Islet of Langerhans (tissue), 1 donor: Measurements from ENCODE around the gene ACVR1B.

Experiments used
- FAIRE-seq: peaks from one replicate; lab custom pipeline; 2011; peaks lifted over from hg19 to GRCh38; lab: Jason Lieb, UNC

The ACVR1B gene

GRCh38 chr12:52023182-52023975 lies 71.9 kb downstream of the ACVR1B start:
- FAIRE-seq, result no peak

- FAIRE-seq, result no peak
Measured at GRCh38 chr12:52023976-52024688, 72.6 kb downstream of the ACVR1B start.

GRCh38 chr12:52024845-52025230 lies 73.3 kb downstream of the ACVR1B start:
- FAIRE-seq, result no peak

- FAIRE-seq, result no peak
Measured at GRCh38 chr12:52026263-52026662, 74.8 kb downstream of the ACVR1B start.

DNA sequence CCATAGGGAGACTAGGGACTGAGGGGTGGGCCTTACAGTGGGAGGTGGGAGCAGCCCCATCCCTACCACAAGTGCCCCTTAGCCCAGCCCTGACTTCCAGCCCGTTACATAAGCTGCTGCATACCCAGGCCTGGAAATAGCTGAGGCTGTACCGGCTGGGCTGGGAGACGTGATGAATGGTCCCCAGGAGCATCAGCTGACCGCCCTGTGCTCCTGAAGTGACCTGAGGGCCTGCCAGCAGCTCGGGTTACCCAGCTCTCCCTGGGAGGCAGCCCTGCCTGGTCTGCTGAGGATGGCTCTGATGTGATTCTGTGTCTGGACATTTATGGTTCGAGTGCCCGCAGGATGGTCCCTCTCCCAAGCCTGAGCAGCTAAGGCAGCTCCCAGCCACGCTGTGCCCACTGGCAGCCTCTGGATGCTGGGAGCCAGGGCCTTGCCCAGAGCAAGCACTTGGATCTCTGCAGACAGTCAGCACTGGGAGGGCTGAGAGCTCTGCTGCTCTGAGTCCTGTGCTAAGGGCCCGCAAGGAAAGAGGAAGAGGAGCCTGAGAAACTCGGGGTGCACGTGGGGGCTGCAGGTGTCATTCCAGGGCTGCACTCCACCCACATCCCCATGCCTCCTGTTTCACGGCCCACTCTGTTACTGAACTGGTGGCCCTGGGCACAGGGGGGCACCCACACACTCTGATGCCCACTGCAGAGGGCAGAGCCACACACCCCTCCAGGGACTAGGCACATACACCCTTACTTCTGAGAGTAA lies 75.8 kb downstream of the ACVR1B start:
- no peak for FAIRE-seq

DNA sequence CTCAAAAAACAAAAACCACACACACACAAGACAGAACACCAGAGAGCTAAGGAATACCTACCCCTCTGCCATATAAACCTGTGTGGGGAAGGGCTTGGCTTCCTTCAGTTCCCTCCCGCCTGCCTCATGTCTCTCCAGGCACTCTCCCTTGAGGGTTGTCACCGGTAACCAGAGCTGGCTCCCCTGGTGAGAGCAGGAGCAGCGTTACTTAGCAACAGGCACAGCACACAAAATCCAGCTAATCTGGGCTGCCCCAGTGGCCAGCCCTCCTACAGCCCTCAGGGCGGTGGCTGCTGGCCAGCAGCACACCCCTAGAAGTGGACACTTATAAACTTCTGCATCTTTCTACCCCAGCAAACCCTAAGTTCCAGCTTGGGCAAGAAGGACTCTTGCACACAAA lies 78.2 kb downstream of the ACVR1B start:
- no peak for FAIRE-seq

DNA sequence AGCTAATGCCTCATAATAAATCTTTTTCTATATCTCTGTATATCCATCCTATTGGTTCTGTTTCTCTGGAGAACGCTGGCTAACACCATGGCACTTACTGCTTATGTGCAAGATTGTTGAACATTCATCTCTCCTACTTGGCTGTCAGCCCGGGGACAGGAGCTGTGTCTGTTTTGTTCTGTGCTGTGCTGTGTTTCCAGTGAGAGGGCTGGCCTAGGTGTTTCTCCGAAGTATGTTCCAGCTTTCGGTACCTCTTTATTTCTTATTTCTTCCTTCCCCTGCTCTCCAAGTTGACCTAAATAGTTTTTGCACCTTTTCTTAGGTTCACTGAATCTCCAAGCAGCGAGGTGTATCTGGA lies 80.9 kb downstream of the ACVR1B start:
- no peak for FAIRE-seq

- no peak for FAIRE-seq
Measured at GRCh38 chr12:52032804-52033445, 81.4 kb downstream of the ACVR1B start.

- no peak for FAIRE-seq
Measured at GRCh38 chr12:52033446-52034140, 82.1 kb downstream of the ACVR1B start.

GRCh38 chr12:52035190-52035589 lies 83.7 kb downstream of the ACVR1B start:
- no peak for FAIRE-seq

DNA sequence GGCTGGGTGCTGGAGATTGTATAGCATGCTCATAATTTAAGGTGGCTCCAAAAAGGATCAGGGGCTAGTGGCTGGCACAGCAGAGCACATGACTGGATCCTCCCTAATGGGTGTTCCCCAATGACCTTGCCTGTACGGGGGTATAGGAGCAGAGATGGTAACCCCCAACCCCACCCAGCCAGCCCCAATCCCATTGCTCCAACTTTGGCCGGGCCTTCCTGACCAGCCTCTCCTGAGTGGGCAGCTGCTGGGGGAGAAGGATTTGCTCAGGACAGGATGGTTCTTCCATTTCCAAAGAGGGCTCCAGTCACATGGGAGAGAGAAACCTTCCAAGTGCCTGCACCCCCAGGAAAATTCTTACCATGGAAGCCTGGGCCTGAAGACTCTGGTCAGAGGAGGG lies 84.4 kb downstream of the ACVR1B start:
- FAIRE-seq, result no peak

DNA sequence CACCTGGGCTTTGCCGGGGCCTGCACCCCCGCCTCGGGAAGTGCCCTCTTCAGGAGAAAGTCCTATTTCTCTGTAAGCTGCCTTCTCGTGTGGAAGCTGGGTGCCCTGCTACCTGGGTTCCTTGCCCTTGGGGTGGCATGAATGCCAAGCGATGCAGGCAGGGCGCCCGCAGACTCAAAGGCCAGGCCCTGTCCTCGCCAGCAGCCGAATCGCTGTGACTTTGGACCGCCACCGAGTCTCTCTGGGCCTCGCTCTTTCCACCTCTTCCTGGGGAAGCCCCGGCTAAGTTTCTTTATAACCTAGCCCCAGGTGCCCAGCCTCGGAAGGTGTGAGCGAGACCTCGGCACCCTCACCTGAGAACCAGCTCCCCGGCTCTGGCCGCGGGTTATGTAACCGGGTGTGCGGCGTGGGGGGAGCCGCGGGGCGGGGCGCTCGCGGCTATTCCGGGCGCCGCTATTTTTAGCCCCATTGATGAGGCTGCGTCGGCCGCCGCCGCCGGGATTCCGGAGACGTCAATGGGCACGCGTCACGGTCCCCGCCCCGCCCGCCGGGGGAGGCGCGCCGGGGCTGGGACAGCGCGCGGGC lies 85.2 kb downstream of the ACVR1B start:
- FAIRE-seq, result no peak

- no peak for FAIRE-seq
Measured at GRCh38 chr12:52037248-52037861, 85.9 kb downstream of the ACVR1B start.

DNA sequence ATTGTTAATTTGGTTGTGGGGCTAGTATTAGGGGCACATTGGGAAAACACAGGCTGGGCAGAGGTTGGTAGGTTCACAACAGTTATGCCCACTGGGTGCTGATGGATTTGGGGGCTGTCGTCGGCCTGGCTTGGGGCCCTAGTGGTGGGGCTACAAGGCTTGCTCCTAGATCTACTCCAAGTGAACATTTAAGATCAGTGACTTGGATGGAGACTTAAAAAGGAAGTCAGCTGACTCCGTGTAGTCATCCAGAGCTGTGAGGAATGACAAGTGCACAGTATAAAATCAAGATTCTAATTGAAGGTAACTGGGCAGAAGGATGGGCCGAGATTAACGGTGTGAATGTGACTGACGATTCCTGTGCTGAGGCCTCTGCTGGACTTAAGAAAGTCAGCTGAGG lies 86.9 kb downstream of the ACVR1B start:
- FAIRE-seq, result no peak

- no peak for FAIRE-seq
Measured at GRCh38 chr12:52041035-52041434, 89.5 kb downstream of the ACVR1B start.

DNA sequence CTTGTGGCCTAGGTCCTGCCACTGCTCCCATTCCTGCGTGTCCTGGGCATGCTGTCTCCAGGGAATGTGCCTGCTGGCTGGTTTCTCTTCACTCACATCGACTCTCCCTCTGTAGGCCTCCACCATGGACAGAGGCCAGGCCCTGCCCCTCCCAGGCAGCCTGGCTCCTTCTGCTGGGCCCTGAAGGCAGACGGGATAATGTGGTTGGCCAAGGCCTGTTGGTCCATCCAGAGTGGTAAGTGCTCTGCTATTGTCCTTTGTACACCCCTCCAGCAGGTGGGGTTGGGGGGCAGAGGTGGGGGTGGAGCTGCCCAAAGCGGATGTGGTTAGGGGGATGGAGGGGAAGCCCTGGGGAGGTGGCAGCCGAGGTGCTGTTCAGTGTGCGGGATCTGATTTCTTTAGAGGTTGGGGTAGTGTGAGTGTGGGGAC lies 90.2 kb downstream of the ACVR1B start:
- no peak for FAIRE-seq

GRCh38 chr12:52042706-52043385 lies 91.3 kb downstream of the ACVR1B start:
- no peak for FAIRE-seq

DNA sequence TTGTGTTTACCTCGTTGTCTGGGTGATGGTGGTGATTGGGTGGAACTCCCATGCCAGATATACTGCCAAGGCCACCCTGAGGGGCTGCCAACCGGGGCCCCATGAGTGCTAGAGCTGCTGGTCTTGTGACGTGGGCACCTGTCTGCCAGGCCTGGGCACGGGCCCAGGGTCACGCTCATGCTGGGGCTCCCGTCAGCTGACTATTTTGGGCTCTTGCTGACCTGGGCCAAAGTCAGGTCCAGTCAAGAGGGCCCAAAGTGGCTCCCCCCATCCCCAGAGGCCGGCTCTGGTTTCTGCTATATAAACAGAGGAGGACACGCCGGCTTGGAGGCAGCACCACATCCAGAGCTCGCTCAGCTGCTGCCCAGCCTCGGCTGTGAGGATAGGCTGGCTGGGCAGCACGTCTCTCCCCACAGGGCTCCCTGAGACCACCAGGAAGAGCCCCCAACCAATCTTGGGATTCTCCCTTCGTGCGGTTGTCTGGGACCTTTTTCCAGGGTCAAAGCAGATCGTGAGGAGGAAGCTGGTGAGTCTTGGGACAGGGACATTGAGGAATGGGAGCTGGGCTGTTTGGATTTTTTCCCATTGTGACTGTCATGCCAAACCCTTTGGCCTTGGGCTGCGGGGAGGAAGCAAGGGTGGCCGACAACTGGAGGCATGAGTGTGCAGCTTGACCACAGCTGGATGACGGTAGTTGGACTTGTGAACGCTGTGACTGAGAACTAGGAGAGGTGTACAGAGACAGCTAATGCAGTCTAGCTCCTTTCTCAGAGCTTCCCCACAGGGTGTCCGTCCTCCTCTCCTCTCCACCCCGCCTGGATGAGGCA lies 92.1 kb downstream of the ACVR1B start:
- no peak for FAIRE-seq

DNA sequence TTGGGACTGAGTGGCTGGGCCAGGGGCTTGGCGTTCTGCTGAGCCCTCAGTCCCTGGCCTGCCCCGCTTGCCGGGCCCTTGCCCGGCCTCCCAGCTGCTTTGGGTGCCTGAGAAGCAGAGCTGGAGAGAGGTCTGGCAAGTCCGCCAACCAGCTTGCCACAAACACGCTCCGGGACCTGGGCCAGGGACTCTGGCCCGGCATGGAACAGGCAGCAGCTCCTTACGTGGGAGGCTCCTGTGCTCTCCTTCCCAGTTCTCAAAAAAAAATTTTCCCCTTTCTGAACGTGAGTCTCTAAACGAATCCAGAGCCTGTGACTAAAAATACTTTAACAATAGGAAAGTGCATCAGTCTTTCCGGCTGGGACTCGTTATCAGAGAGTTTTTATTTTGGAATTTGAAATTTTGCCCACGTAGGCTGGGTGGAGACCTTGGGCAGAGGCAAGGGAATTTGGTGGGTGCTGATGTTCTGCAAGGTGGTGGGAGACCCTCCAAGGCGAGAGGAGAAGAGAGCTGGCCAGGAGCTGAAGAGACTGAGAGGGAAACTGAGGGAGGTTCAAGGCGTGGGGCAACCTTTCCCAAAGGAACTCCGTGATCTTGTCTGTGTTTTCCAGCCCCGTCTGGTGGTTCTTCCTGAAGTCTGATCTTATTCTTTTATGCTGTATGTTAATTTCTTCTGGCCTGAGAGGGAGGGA lies 92.9 kb downstream of the ACVR1B start:
- no peak for FAIRE-seq
